GM21360 (cell line): ENCODE data around the gene DDT.
"Not testable (repeated sequence)": the region's sequence is repeated elsewhere in the genome, so short reads cannot be mapped to it uniquely, and the experiment has no call there.

ENCODE experiments used
- ATAC-seq: cut with Tn5 transposase; IDR thresholded peaks from one replicate; pipeline ENCODE4 v1.9.1; 2021; ENCODE audit warnings: mild to moderate bottlenecking, moderate library complexity; ENCODE audit not compliant: unreplicated experiment

Gene DDT

DNA sequence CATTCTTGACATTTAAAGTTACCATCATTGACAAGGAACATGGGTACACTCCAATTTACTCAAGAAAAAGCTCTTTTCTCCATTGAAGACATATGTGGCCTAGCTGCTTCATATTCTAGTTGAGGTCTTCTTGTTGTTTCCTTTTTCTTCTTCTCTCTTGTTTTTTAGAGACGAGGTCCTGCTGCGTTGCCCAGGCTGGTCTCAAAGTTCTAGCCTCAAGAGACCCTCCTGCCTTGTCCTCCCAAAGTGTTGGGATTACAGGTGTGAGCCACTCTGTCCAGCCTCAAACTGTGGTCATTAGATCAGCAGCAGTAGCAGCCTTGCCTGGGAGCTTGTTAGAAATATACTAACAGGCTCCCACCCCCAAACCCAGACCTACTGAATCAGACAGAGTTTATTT lies 18.8 kb upstream of the DDT start:
- ATAC-seq, result not testable (repeated sequence)

DNA sequence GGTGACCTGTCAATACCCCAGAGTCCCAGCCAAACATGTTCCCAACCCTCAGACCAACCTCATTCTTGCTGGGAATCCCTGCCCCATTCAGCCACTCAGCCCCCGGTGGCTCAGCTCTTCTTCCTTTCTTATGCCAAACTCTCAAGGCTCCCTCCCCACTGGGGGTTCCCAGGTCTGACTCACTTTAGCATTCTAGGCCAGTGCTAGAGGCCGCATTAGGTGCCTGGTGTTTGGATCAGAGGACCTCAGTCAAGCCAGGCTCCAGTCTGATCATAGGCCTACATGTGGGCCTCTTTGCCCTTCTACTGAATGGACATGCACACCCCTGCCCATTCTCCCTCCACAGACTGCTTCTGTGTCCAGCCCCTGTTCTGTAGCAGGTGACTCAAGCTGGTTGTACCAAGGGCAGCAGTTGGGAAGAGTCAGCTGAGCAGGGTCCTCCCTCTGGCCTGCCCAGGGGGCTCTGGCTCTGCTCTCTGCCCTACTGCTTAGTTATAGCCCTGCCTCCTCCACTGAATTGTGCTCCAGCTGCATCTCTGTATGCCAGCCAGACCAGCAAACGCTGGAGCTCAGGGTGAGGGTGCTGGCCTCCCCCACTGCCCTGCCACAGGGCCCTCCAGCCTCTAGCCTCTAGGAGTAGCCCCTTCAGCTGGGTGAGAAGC lies 15.5 kb upstream of the DDT start:
- ATAC-seq, result not testable (repeated sequence)

DNA sequence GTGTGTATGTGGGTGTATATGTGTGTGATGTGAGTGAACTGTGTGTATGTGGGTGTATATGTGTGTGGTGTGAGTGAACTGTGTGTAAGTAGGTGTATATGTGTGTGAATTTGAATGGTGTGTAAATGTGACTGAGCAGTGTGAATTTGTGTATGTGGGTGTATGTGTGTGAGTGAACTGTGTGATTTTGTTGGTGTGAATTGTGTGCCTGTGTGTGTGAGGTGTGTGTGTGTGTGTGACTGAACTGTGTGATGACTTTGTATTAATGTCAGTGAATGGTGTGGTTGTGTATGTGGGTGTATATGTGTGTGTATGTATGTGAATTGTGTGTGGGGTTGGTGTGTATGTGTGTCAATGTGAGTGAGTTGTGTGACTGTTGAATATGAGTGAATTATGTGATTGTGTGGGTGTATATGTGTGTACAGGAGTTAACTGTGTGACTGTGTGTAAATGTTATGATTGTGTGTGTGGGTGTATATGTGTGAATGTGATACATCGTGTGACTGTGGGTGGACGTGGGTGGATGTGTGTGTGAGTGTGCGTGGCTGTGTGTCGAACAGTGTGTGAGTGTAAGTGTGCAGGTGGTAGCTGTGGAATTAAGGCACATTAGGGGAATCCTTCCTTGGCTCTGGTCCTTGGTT lies 12.4 kb upstream of the DDT start:
- not testable (repeated sequence) for ATAC-seq

DNA sequence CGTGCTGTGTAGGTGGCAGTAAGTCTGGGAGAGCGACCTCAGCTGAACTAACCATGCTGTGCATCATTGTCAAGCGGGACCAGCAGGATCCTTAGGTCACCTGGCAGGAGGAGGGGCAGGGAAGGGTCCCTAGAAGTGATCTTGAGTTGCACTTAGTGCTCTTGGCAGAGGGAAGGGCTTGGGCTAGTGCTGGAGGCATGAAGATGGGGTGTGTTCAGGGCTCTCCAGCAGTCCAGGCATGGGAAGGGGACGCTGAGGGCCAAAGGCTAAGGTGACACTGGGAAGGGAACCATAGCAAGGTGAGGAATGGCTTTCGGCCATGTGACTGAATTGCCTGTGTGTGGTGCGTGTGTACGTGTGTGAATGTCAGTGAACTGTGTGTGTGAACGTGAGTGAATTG lies 11.8 kb upstream of the DDT start:
- not testable (repeated sequence) for ATAC-seq

DNA sequence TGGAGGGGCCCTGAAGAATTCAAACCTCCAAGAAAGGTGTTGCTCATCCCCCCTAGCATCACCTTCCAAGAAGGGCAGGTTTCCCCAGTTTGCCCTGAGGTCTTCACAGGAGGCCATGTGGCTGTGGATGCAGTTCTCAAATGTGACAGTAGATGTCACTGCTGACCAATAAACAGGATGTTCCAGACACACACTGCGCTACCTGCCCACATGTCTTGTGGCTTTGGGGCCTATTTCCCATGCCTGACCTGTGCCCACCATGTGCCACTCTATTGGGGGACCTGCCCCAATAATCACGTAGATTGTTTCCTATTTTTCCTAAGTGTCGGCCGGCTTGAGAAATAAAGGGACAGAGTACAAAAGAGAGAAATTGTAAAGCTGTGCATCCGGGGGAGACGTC lies 10.2 kb upstream of the DDT start:
- ATAC-seq, result no peak

DNA sequence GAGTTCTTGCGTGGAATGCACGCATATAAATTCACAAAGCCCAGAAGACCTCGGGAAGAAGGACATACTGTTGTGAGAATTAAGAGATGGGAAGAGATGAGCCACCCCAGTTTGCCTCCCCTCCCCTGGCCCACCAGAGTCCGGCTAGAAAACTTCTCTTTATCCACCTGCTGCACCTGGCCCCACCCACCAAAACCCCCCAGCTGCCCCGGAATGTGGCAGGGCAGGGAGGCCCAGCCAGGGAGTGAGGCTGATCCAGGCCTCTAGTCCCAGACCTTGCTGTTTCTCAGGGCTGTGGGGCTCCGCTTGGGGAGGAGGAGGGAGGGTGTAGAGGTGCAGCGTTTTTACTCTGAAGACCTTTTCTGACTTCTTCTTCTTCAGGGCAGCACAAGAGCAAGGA lies 6.3 kb upstream of the DDT start:
- not testable (repeated sequence) for ATAC-seq

GRCh38 chr22:23979557-23980240 lies 5.5 kb upstream of the DDT start, which contains the start of gene GSTT2:
TSS of gene GSTT2 (plus strand) at chr22:23980134.
- ATAC-seq, result not testable (repeated sequence)

DNA sequence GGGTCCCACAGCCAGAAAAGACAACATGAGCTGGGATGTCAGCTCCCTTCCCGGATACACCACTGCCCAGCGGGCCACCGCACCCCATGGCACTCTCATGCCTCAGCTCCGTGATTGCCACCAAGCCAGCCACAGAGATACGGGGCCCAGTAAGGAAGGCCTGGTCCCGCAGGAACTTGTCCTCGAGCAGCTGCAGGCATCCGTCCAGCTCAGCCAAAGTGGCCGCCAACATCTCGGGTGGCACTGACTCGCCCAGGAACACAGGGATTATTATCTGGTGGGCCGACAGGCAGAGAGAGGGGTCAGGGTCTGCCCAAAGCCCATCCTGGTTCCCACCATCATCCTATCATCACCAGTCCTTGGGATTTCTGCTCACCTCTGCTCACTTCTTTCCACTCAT lies 3.1 kb upstream of the DDT start:
- ATAC-seq, result not testable (repeated sequence)

GRCh38 chr22:23974836-23975352 lies 653 bp upstream of the DDT start:
- ATAC-seq, result peak; percentile 38

DNA sequence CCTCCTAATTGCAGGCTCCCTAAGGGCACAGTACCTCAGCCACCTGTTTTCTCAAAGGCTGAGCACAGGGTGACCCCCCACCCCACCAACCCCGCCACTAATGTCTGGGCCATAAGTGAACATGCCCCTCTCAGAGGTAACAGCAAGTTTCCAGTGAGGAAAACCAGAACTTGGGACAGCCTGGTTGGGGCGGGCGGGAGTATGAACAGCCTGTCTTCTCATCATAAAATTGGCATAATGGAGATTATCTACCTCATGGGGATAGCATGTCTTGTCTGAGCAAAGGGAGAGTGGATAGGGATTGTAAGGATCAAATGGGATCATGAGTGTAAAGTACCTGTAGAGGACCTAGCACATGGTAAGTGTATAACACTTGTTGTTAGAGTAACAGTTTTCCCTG lies 2.3 kb downstream of the DDT start:
- not testable (repeated sequence) for ATAC-seq

- no peak for ATAC-seq
These were observed 3.3 kb downstream of the DDT start for GRCh38 chr22:23970816-23971486.

GRCh38 chr22:23970201-23970641 lies 4.0 kb downstream of the DDT start:
- ATAC-seq, result no peak

DNA sequence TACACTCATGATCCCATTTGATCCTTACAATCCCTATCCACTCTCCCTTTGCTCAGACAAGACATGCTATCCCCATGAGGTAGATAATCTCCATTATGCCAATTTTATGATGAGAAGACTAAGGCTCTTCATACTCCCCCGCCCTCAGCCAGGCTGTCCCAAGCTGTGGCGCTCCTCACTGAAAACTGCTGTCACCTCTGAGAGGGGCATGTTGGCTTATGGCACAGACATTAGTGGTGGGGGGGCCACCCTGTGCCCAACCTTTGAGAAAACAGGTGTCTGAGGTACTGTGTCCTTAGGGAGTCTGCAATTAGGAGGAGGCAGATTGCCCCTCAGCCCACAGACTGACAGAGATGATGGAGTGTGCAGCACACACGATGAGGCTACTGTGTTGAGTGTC lies 5.2 kb downstream of the DDT start:
- no peak for ATAC-seq

DNA sequence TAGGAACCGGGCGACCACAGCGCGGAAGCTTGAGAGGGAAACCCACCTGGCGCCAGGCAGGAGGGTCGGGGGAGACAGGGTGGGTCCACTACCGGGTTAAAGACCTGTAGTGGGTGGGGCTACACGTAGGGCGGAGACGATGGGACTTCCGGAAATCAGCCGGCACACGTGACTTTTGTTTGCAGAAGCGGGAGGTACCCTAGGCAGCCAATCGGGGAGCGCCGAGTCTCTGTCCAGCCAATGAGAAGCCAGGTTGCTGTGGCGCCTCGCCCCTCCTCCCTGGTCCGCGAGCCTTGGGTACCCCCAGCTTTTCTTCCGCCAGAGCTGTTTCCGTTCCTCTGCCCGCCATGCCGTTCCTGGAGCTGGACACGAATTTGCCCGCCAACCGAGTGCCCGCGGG lies 7.7 kb downstream of the DDT start, which contains the start of gene DDTL:
TSS of gene DDTL (plus strand) at position 321 of the 400 bp plus-strand sequence. CDS start at position 348, 27 bp downstream.
- peak; percentile 86 for ATAC-seq

- ATAC-seq, result peak; percentile 5
These were observed 8.1 kb downstream of the DDT start for GRCh38 chr22:23966094-23966493.

GRCh38 chr22:23961084-23961771 lies 13.0 kb downstream of the DDT start, which contains the start of gene GSTT2B:
TSS of gene GSTT2B (minus strand) at chr22:23961195. CDS start at chr22:23961131, 64 bp downstream.
- ATAC-seq, result not testable (repeated sequence)

- not testable (repeated sequence) for ATAC-seq
These were observed 17.8 kb downstream of the DDT start for GRCh38 chr22:23956301-23956900.

DNA sequence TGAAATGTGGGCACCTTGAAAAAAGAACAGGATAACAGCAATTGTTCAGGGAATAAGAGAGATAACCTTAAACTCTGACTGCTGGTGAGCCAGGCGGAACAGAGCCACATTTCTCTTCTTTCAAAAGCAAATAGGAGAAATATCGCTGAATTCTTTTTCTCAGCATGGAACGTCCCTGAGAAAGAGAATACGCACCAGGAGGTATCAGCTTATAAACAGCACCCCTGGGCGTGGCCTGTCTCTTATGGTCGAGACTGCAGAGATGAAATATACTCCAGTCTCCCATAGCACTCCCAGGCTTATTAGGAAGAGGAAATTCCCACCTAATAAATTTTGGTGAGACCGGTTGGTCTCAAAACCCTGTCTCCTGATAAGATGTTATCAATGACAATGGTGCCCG lies 18.4 kb downstream of the DDT start:
- ATAC-seq, result not testable (repeated sequence)

- ATAC-seq, result not testable (repeated sequence)
These were observed 19.3 kb downstream of the DDT start for GRCh38 chr22:23954991-23955305.
